Measurements from ENCODE around the gene ASB16.

DNA sequence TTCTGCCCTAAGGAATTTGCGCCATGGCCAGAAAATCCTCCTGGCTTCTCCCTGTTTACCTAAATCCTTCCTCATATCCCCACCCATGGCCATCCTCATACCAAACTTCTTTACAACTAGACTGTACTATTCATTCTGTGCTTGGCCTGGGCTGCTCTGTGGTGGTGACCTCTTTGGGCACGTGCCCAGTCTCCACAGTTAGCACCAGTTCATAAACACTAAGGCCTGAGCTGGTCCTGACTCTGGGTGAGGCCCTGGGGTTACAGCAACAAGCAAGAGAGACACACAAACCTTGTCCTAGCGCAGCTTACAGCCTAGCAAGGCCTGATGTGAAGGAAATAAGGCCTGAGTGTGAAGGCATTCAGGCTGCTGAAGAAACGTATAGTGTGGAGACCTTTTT, 32.3 kb downstream of the ASB16 start:
- TF ChIP-seq, protein P1, sequence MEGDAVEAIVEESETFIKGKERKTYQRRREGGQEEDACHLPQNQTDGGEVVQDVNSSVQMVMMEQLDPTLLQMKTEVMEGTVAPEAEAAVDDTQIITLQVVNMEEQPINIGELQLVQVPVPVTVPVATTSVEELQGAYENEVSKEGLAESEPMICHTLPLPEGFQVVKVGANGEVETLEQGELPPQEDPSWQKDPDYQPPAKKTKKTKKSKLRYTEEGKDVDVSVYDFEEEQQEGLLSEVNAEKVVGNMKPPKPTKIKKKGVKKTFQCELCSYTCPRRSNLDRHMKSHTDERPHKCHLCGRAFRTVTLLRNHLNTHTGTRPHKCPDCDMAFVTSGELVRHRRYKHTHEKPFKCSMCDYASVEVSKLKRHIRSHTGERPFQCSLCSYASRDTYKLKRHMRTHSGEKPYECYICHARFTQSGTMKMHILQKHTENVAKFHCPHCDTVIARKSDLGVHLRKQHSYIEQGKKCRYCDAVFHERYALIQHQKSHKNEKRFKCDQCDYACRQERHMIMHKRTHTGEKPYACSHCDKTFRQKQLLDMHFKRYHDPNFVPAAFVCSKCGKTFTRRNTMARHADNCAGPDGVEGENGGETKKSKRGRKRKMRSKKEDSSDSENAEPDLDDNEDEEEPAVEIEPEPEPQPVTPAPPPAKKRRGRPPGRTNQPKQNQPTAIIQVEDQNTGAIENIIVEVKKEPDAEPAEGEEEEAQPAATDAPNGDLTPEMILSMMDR (IDR thresholded peaks at IDR 0.05), result no peak
- no peak for TF ChIP-seq POLR2A (IDR thresholded peaks at IDR 0.05)
